Activated T-helper 1 cell treated with Interleukin-2 at 50 U/mL for 16 hours (primary cell): Measurements from ENCODE around the gene GLT8D2.

Source experiments
- DNase-seq: peaks from one replicate; pipeline ENCODE4 v3.0.0-alpha.2; 2020; ENCODE audit warnings: low read depth

The GLT8D2 gene

DNA sequence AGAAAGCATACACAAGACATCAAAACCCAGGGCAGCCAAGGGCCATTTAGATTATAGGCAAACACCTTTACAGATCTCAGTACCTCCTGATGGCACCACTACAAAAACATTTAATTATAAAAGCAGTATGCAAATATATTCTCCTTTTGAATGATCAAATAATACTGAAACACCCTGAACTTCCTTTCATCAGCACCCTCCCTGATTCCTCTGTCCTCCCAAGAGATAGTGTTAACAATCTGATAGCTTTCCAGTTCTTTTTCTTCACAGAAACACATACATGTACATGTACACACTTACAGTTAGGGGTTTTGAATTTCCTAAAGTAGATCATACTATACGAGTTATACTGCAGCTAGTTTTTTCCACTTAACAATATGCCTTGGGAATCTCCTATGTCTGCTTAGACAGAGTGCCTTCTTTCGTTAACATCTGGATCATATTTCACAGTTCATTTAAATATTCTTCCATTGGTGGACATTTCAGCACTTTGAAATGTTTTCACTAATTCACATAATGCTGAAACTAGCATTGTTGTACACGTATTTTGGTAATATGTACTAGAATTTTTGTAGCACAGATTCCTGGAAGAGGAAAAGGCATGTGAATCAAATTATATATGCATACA lies 49.1 kb downstream of the GLT8D2 start:
- DNase-seq, result no peak

DNA sequence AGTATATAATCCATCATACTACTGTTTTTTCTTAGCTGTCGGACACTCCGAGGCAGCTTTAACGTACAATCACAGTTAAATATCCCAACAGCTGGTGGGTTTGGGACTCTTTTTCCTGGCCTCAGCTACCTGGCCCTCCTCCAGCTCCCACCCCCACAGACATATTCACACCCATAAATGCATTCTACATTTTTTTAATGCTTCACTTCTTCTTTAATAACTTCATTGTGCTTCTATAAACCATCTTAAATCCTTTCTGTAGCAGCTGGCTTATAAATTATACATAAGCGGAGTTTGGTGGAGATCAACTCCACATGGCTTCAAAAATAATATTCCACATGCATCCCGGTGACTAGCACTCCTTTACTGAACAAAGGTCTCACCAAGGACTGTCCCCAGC lies 51.0 kb downstream of the GLT8D2 start:
- DNase-seq, result no peak

DNA sequence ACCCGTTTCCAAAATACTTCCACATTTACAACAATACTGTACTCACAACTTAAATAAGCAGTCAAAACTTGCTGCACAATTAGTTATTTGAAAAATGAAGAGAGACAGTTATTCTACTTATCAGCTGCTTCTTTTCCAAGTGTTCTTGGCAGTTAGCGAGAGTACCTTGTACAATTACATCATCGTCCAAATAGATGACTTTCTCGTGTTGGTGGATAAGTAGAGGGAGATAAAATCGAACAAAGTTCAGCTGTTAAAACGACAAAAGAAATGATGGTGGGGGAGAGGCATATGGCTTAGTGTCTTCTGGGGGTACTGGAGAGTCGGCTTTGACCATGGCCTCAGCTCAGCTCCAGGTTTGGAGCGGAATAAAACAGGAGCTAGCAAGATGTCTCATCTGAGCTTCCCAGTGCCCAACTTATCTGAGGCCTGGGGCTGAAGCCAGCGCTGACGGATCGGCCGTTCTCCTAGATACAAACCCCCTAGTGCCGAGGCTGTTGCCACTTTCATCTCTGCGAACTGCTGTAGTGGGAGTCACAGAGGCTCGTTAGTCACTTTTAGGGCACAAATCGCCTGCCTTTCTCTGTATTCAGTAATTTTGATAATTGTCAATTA lies 52.6 kb downstream of the GLT8D2 start:
- no peak for DNase-seq

DNA sequence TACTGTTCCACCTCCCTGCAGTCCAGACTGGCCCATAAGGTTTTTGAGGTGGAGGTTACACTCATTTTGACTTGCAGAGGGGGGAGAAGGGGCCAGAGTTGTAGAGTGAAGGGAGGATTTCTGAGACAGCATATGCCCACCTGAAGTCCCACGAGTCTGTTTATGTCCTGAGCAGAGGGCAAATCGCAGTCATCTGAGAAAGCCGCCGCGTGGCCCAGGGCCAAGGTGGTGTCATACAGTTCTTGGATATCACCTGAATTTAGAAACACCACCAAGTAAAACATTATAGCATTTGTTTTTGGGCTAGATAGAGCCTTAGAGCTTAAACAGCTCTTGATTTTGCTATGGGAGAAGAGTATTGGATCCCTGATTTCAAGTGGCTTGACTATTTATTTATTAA lies 53.4 kb downstream of the GLT8D2 start:
- DNase-seq, result no peak

DNA sequence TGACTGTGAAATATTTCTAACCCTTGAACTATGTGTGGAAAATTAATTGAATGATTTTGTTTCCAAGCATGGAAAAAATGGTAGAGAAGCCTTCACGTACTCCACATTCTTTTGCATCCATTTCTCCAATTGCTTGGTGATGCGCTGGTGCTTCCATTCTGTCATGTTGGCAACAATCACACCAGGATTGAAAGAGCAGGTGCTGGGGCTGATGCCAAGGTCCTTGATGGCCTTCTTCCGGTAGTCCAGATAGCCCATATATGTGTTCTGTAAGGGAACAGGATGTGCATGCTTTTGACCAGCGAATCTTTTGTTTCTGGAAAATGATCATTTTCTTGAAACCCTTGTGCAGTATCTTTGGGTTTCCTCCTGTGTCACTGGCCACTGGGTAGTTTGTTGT lies 55.8 kb downstream of the GLT8D2 start:
- DNase-seq, result no peak

DNA sequence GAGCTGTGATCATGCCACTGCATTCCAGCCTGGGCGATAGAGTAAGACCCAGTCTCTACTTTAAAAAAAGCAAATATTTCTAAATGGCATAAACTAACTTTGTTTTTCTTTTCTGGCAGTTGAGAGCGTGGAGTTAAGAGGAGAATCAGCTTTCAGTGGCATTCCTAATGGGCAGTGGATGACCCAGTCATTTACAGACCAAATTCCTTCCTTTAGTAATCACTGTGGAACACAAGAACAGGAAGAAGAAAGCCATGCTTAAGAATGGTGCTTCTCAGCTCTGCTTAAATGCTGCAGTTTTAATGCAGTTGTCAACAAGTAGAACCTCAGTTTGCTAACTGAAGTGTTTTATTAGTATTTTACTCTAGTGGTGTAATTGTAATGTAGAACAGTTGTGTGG lies 63.2 kb downstream of the GLT8D2 start:
- no peak for DNase-seq

DNA sequence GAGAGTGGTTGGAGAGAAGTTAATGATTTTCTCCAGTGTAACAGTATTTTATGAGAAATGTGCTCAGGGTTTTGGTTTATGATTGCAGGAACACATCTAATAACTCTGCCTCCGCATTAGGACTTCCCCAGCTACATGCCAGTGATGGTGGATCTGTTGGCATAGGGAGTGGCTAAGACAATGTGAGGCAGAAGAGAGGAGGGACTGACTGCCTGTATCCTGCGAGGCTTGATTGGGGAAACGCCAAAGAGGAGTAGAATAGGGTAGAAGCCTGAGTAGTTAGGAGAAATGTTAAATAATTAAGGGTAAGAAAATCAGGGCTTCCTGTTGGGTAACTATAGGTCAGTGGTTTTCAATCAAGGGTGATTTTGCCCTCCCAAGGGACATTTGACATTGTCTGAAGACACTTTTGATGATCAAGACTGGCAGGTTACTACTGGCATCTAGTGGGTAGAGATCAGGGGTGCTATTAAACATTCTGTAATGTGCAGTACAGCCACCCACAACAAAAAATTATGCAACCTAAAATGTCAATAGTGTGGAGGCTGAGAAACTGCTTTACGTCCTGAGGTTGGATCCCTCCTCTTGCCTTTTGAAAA lies 71.5 kb downstream of the GLT8D2 start:
- no peak for DNase-seq

DNA sequence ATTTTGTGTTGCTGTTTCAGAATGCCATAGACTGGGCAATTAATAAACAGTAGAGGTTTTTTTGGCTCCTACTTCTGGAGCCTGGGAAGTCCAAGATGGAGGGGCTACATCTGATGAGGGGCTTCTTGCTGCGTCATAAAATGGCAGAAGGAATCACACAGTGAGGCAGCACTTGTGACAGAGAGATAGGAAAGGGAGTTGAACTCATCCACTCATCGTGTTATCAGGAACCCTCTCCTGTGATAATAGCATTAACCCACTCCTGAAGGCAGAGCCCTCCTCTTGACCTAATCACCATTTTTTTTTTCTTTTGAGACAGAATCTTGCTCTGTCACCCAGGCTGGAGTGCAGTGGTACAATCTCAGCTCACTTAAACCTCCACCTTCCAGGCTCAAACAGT lies 74.6 kb downstream of the GLT8D2 start:
- DNase-seq, result no peak

DNA sequence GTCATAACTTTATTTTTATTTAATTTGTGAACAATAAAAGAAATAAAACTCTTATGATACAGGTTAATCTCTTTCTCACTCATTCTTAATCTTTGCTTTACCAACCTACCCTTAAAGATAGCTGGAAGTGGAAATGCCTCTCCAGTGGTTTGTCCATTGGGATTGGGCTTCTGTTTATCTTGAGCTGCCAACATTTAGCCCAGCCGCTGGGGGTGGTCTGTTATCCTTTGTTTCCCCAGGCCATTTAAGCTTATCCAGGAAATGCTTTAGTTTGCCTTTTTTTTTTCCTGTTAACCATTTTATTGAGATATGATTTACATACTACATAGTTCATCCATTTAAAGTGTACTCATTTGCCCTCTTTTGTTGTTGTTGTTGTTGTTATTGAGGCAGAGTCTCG lies 76.1 kb downstream of the GLT8D2 start:
- DNase-seq, result no peak

DNA sequence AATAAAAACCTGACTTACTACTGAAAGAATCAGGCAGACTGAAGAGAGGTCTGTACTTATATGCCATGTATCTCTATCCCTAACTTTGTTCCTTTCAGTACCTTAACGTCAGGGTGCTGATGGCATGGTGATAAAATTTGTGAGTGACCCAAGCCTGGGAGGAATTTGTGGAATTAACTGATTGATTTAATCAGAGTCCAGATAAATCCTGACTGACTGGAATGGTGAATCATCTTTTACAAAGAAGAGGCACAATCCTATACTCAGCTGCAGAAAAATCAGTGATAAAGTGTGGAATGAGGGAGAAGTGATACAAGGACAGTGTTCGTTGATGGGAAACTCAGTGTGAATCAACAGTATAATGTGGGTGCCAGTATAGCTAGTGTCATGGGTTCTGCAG lies 80.6 kb downstream of the GLT8D2 start:
- no peak for DNase-seq

DNA sequence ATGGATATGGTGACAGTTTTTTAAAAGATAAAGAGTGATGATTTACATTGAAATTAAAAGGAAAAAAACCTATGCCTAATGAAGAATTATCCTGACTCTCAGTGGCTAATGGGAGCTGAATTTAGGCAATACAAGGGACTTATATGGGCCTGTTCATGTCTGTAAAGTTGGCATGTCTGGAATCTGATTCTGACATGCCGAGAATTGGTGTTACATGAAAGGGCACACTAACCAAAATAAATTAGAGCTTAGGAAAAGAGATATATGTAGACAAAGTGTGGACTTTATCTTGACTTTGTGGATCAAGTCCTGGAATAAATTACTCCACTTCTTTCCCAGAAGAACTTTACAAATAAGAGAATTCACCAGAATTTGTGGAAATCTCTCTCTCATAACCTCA lies 83.3 kb downstream of the GLT8D2 start:
- DNase-seq, result no peak

DNA sequence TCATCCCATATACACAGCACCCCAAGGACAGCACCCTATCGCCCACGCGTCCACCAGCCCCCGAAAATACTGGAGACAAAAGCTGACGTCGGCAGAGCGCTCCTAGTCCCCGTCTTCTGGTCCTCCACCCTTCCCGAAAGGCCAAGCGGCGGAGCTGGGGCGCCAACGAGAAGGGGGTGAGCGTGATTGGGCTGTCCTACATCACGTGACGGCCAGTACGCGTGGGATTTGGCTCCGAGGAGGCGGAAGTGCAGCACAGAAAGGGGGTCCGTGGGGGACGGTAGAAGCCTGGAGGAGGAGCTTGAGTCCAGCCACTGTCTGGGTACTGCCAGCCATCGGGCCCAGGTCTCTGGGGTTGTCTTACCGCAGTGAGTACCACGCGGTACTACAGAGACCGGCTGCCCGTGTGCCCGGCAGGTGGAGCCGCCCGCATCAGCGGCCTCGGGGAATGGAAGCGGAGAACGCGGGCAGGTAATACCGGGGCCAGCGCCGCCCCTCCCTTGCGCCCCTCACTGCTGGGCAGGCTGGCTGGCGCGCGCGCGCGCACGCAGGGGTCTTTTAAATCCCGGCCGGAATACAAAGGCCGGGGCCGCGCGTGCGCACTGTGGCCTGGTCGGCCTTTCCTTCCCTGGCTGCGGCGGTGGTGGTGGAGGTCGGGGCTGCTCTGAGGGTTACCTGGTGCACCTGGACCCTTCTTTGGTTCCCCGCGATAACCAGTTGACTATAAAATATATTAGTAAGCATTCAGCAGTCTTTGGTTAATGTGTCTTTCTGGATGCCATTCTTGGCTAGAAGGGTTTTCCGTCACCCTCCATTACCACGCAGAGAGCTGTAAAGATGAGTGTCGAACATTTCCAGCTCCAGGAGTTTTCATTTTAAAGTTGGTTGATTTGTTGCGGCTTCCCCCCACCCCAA lies 84.1 kb downstream of the GLT8D2 start, which contains the start of gene TDG:
Gene TDG (plus strand): TSS at position 283 of the 915 bp plus-strand sequence. CDS start 166 bp downstream, at position 449.
- peak; percentile 95 for DNase-seq

DNA sequence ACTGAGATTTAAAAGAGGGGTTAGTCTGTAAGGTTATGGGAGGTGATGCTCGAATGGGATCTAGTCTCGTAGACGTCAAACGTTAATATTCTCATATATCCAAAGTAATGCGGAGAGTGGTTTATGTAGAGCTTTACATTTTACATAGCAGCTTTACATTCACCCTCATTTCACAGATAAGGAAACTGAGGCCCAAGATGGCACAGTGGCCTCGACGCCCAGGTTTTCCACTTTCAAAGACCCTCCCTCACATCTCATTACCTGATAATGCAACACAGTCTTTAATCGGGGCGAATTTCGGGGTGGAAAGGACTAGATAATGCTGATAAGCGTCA lies 84.8 kb downstream of the GLT8D2 start:
- DNase-seq, result no peak

DNA sequence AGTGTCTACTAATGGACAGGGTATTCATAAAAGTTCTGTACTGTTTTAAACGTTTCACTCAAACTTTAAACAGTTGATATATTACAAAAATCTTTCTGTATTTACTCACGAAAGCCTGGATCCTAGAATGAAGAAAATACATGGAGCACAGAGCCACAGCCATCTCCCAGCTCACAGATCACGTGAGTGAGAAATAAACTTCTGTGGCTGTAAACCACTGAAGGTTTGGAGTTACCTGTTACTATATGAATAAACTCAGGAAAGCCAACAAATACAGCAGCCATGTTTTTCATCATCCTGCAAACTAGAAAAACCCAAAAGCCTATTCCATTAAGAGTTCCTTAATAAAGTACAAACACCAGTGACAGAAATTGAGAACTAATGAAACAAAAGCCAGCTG lies 85.2 kb downstream of the GLT8D2 start:
- DNase-seq, result no peak

DNA sequence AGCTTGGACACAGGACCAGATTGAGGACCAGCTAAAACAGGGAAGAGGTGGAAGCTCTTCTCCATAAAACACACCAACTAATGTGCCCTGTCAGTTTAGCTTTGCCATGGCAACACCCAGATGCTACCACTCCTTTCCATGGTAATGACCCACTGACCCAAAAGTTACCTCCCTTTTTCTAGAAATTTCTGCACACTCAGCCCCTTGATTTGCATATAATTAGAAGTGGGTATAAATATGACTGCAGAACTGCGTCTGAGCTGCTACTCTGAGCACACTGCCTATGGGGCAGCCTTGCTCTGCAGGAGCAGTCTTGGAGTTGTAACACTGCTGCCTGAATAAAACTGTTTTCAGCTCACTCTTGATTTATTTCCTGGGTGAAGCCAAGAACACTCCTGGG lies 87.5 kb downstream of the GLT8D2 start:
- DNase-seq, result no peak

DNA sequence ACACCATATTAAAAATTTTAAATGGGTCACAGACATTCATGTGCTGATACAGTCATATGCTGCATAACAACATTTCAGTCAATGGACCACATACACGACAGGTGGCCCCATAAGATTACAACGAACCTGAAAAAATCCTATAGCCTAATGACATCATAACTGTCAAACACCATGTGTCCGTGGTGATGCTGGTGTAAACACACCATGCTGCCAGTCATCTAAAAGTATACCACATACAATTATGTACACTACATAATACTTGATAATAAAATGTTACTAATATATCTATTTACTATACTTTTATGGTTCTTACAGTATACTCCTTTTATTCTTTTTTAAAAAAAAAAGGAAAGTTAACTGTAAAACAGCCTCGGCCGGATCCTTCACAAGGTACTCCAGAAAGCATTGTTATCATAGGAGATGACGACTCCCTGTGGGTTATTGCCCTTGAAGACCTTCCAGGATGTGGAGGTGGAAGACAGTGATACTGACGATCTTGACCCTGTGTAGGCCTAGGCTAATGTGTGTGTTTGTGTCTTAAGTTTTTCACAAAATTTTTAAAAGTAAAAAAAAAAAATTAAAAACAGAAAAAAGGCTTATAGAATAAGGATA lies 89.3 kb downstream of the GLT8D2 start:
- DNase-seq, result no peak

DNA sequence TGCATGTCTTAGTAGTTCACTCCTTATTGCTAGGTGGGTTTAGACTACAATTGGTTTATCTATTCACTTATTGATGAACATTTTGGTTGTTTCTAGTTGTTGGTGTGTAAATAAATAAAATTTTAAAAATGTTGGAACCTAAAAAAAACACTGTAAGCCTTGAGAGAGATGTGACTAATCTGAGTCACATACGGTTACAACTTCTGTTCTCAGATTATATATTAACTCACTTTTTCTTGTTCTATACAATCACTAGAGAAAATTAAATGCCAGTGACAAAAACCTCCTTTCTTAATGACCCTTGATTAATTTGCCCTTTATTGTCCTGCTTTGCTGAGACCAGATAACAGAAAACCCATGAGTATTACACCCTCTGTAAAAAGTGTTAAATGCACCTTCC lies 91.4 kb downstream of the GLT8D2 start:
- no peak for DNase-seq

DNA sequence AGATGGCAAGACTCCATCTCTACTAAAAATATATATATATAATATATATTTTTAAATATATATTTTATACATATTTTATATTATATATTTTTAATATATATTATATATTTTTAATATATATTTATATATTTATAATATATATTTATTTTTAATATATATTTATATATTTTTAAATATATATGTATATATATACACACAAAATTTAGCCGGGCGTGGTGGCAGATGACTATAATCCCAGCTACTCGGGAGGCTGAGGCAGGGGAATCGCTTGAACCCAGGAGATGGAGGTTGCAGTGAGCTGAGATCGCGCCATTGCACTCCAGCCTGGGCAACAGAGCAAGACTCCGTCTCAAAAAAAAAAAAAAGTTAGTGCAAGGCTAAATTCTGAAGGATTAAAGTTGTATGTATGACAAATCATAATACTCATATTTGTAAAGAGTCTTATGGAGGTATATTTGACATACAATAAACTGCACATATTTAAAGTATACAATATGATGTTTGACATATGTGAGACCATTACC lies 92.1 kb downstream of the GLT8D2 start:
- DNase-seq, result no peak

DNA sequence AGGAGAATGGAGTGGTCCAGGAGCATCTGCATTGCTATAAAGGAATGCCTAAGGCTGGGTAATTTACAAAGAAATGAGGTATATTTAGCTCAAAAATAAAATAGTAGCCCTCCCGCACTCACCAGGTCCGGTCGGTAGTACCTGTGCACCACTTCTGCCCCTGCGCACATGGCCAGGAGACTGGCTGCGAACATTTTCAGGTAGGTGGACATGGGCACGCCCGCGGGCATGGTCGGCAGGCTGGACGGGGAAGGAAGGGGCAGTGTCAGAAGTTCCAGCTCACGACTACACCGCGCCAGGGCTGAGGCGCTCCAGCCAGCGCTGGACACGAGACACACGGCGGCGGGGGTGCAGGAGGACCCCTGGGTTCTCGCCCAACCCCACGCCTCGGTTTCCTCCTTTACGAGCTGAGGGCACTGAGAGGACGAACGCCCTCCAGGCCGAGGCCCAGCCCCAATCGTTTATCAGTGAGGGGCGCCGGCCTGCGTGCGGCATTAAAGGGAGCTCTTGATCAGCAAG lies 93.4 kb downstream of the GLT8D2 start:
- DNase-seq, result no peak

DNA sequence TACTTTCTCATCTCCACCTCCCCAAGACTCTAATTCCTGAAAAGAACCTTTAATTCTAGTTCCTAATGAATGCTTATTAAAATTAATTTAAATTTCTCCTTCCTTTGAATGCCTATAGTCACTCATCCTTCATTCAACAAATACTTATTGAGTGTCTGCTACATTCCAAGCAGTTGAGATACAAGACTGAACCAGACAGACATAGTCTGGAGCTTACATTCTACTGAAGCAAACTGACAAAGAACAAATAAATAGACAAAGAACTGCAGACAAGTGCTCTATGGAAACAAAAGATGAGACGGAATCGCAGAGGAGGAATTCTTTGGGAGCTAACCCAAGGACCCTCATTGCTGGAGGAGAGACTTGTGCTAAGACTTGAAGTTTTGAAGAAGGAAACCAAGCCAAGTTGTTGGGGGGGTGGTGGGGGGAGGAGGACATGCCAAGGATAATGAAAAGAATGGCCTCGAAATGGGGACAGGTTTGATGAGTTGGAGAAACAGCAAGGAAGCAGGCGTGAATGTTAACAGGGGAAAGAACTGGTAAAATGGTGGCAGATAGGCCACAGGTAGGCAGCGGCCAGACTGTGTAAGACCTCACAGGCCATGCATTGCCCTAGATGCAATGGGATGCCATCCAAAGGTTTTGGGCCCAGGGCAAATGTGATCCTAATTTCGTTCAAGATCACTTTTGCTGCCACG lies 94.0 kb downstream of the GLT8D2 start:
- DNase-seq, result no peak

DNA sequence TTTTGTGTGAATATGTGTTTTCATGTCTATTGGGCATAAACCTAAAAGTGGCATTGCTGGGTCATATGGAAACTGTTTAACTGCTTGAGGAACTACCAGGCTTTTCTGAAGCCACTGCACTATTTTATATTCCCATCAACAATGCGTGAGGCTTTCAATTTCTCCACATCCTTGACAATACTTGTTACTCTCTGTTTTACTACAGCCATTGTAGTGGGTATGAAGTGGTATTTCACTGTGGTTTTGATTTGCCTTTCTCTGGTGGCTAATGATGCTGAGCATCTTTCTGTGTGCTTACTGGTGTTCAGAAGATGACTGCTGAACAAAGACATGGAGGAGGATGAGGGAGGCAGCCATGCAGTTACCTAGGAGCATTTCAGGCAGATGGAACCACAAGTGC lies 97.5 kb downstream of the GLT8D2 start:
- DNase-seq, result no peak
